GM19239 (cell line): ENCODE measurements around the gene INAFM1.
"Not testable (repeated sequence)": the region's sequence is repeated elsewhere in the genome, so short reads cannot be mapped to it uniquely, and the experiment has no call there.

Source experiments
- DNase-seq: peaks from one replicate; pipeline ENCODE4 v3.0.0; 2011; ENCODE audit warnings: low spot score; ENCODE audit not compliant: insufficient read length
- FAIRE-seq: peaks from 2 replicates; lab custom pipeline; 2011; peaks lifted over from hg19 to GRCh38; lab: Jason Lieb, UNC

INAFM1 gene

DNA sequence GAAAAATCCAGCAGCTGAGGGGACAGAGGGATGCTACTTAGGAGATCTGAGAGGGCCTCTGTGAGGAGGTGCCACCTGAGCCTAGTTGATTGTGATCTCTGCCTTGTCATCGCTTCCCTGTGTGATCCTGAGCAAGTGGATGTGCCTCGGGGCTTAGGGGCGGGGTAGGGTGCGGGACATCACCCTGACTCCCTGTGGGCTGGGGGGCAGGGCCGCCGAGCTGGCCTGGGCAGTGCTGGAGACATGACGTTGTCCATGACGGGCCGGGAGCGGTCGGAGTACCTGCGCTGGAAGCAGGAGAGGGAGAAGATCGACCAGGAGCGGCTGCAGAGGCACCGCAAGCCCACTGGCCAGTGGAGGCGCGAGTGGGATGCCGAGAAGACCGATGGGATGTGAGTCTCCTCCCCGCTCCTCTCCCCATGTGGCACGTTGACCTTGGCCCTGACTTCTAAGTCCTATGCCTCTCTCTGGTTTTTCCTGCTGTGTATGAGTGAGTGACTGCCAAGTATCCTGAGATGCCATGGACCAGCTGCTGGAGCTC is 8.2 kb upstream of the INAFM1 start:
- DNase-seq (no peak), FAIRE-seq (no peak)

- DNase-seq: no peak
- FAIRE-seq: no peak
Observed at GRCh38 chr19:47267350-47267759, 7.3 kb upstream of the INAFM1 start.

GRCh38 chr19:47268028-47268427 is 6.7 kb upstream of the INAFM1 start:
- DNase-seq (no peak), FAIRE-seq (no peak)

DNA sequence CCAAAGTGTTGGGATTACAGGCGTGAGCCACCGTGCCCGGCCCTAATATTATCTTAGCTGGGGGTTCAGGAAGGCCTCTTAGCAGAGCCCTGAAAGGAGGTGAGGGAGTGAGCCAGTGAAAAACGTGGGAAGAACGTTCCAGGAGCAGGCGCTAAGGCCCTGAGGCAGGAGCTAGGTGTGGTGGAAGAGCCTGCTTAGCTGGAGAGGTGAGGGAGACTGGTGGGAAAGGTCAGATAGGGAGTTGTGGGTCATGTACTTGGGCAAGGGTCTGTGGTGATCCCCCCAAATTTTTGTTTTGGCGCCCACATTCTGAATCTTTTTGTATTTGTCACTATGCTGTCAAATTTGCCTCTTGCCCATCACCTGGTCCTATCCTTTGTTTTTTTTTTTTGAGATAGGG is 5.1 kb upstream of the INAFM1 start:
- FAIRE-seq: no peak
- no peak for DNase-seq

DNA sequence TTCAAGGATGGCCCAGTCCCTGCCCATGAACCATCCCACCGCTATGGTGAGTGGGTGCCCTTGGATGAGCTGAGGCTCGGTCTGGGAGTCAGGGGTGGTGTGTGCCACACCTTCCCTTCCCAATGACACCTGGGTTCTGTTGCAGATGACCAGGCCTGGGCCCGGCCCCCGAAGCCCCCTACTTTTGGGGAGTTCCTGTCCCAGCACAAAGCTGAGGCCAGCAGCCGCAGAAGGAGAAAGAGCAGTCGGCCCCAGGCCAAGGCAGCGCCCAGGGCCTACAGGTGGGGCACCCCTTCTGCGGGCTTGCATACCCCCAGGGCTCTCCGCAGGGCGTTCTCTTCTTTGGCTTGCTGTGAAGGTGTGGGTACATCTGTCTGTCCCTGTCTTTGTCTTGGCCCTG is 4.3 kb upstream of the INAFM1 start:
- no peak for FAIRE-seq
- no peak for DNase-seq

GRCh38 chr19:47271949-47272348 is 2.7 kb upstream of the INAFM1 start:
- no peak for FAIRE-seq
- no peak for DNase-seq

DNA sequence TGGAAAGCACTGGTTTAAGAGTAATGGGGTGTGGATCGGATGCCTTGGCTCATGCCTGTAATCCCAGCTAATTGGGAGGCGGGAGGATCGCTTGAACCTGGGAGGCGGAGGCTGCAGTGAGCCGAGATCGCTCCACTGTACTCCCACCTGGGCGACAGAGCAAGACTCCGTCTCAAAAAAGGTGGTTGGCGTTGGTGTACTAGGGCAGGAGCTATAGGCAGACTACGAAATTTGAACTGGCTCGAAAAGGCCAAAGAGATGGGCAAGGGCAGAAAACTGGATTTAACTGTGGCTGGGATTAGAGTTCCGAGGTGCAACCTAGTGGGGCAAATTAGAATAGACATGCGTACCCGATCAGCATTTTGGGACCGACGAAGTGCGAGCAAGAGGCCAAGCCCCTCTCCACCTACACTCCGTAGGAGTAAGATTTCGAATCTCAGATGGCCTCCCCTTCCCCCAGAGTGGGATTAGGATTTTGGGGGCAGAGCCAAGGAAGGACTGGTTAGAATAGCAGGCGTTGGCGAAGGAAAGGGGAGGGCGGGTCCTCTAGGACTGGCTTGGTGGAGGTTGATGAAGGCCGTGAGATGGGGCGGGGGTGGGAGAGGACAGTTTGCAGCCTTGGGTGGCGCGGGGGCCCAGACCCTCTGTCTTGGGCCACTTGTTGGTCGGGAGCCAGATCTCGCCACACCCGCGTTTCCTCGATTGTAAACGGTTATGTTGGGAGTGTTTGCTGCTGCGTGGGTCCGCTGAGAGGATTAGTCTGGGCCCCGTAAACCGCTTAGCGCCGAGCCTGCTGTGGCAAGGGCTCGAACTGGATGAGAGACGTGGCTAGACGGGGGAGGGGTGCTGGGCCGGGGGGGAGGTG is 2.0 kb upstream of the INAFM1 start:
- FAIRE-seq: no peak
- peak; percentile 56 for DNase-seq

GRCh38 chr19:47273313-47274070 is 1.2 kb upstream of the INAFM1 start:
- DNase-seq (peak; percentile 99), FAIRE-seq (no peak)

GRCh38 chr19:47274891-47275761 is 441 bp downstream of the INAFM1 start:
- FAIRE-seq (no peak), DNase-seq (no peak)

GRCh38 chr19:47275791-47276461 is 1.2 kb downstream of the INAFM1 start:
- DNase-seq (no peak), FAIRE-seq (no peak)

DNA sequence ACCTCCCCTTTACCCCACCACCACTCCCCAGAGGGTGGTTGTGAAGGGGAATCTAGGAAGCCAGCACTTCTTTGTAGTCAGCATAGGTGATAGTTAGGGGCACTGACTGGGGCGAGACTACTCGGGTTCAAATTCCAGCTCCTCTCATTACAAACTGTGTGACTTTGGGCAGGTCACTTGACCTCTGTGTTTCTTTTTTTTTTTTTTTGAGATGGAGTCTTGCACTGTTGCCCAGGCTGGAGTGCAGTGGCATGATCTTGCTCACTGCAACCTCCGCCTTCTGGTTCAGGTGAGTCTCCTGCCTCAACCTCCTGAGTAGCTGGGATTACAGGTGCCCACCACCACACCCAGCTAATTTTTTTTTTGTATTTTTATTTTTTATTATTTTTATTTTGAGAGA is 1.8 kb downstream of the INAFM1 start:
- not testable (repeated sequence) for DNase-seq, FAIRE-seq

DNA sequence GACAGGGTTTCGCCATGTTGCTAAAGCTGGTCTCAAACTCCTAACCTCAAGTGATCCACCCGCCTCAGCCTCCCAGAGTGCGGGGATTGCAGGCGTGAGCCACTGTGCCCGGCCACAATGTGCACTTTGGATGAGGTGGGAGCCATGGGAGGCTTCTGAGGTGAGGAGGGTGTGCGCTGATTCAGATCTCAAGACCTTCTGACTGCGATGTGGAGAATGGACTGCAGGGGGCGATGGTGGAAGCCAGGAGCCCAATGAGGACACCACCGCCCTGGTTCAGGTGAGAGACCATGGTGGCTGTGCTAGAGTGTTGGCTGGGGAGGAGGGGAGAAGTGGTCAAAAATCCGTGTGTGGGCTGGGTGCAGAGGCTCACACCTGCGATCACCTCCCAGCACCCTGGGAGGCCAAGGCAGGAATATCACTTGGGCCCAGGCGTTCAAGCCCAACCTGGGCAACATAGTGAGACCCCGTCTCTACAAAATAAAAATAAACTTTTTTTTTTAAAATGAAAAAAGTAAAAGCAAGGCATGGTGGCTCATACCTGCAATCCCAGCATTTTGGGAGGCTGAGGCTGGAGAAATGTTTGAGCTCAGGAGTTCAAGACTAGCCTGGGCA is 5.6 kb downstream of the INAFM1 start:
- no peak for FAIRE-seq

GRCh38 chr19:47283405-47284059 is 8.8 kb downstream of the INAFM1 start:
- no peak for DNase-seq
- no peak for FAIRE-seq

More for the DNA sequence above, 5.6 kb downstream of the INAFM1 start:
- no peak for DNase-seq

DNA sequence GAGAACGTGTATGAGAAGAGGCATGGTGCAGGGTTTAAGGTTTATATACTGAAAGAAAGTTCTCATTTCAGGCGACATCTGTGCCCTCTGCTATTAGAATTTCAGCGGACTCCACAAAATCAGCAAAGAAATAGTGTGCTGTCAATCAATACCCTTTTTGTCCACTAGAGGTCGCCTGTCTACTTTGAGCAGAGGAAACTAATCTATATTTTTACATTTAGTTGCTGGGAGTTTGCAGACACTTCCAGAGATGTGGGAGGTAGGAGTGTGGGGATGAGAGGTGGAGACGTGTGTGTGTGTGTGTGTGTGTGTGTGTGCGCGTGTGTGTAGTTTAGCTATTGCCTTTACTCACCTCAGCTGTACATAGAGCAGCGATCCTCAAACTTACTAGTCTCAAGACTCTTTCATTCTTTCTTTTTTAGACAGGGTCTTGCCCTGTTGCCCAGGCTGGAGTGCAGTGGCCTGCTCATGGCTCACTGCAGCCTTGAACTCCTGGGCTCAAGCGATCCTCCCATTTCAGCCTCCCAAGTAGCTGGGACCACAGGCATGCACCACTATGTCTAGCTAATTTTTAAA is 9.7 kb downstream of the INAFM1 start:
- no peak for DNase-seq
- FAIRE-seq: peak; percentile 54

DNA sequence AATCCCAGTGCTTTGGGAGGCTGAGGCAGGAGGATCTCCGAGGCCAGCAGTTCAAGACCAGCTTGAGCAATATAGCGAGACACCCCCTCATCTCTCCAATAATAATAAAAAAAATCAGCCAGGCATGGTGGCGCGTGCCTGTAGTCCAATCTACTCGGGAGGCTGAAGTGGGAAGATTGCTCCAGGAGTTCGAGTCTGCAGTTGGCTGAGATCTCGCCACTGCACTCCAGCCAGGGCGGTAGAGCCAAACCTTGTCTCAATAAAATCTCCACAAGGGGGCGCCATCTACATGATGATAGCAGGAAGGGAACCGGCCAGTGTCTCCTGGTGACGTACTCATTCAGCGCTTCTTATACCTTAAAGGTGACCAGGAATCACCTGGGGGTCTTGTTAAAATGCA is 21.4 kb downstream of the INAFM1 start:
- peak; percentile 92 for FAIRE-seq

DNA sequence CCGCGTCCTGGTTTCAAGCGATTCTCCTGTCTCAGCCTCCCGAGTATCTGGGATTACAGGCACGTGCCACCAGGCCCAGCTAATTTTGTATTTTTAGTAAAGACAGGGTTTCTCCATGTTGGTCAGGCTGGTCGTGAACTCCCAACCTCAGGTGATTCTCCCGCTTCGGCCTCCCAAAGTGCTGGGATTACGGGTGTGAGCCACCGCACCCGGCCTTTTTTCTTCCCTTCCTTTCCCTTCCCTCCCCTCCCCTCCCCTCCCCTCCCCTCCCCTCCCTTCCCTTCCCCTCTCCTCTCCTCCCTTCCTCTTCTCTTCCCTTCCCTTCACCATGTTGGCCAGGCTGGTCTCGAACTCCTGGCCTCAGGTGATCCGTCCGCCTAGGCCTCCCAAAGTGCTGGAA is 26.2 kb downstream of the INAFM1 start:
- not testable (repeated sequence) for DNase-seq, FAIRE-seq

More for the DNA sequence above, 21.4 kb downstream of the INAFM1 start:
- DNase-seq: peak; percentile 52

DNA sequence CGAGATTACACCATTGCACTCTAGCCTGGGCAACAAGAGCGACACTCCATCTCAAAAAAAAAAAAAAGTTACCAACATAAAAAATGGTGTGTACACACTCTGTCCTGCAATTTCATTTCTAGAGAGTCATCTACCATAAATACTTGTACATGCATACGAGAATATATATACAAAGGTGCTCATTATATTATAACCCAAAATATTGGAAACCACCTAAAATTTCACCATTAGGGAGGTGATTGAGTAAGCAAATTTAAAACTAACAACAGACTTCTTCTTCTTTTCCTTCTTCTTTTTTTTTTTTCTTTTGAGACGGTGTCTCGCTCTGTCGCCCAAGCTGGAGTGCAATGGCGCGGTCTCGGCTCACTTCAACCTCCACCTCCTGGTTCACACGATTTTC is 27.6 kb downstream of the INAFM1 start:
- FAIRE-seq (no peak), DNase-seq (no peak)

DNA sequence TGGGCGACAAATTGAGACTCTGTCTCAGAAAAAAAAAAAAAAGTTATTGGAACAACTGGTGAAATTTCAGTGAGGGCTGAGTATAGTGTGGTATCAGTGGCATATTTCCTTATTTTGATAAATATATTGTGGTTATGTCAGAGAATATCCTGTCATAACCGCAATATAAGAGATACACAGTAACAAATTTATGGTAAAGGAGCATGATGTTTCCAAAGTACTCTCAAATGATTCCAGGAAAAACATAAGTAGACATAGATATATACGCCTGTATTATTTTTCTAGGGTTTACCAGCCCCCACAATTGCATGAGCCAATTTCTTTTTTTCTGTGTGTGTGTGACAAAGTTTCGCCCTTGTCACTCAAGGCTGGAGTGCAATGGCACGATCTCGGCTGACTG is 29.3 kb downstream of the INAFM1 start:
- no peak for DNase-seq
- no peak for FAIRE-seq
